GM19397 (cell line): ENCODE results near the gene F2RL3.
"Not testable (repeated sequence)": the region's sequence is repeated elsewhere in the genome, so short reads cannot be mapped to it uniquely, and the experiment has no call there.

Experiments used
- ATAC-seq: cut with Tn5 transposase; IDR thresholded peaks from one replicate; pipeline ENCODE4 v1.9.1; 2021; ENCODE audit warnings: mild to moderate bottlenecking, moderate library complexity; ENCODE audit not compliant: unreplicated experiment

F2RL3 gene

DNA sequence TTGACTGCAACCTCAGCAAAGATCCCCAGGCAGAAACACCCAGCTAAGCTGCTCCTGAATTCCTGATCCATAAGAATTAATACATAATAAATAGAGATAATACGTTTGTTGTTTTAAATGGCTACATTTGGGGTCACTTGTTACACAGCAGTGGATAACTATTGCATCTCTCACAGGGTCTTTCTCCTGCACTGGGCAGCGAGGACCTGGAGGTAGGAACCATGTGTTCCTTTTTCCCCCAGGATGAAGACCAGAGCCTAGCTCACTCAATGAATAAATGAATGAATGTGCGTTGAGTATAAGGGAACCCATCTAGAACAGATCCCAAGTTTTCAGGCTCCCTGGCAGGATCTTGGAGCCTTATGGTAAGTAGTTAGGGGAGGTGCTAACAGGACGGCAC, 30.7 kb downstream of the F2RL3 start:
- ATAC-seq: no peak

GRCh38 chr19:16920816-16921529, 32.2 kb downstream of the F2RL3 start:
- ATAC-seq: no peak

DNA sequence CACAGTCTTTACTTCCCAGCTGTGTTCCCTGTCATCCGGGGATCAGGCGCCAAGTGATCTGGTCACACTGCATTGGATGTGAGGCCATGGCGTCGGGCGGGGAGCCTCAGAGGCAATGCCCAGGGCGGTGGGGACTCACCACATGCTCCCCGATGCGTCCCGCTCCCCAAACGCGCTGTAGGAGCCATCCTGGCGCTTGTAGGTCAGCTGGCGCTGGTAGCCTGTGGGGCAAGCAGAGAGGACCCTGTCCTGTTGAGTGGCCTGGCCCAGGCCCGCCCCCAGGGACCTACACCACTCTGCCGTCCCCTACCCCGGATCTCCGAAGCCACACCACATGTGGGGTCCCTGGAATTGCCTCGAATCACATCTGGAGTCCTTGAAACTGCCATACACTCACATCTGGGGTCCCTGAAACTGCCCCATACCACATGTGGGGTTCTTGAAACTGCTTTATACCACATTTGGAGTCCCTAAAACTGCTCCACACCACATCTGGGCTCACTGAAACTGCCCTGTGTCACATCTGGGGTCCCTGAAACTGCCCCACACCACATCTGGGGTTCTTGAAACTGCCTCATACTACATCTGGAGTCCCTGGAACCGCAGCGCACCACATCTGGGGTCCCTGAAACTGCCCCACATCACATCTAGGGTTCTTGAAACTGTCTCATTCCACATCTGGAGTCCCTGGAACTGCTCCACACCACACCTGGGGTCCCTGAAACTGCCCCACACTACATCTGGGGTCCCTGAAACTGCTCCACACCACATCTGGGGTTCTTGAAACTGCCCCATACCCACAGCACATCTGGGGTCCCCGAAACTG, 33.2 kb downstream of the F2RL3 start:
- no peak for ATAC-seq

- no peak for ATAC-seq
Measured at GRCh38 chr19:16922592-16922934, 33.8 kb downstream of the F2RL3 start.

DNA sequence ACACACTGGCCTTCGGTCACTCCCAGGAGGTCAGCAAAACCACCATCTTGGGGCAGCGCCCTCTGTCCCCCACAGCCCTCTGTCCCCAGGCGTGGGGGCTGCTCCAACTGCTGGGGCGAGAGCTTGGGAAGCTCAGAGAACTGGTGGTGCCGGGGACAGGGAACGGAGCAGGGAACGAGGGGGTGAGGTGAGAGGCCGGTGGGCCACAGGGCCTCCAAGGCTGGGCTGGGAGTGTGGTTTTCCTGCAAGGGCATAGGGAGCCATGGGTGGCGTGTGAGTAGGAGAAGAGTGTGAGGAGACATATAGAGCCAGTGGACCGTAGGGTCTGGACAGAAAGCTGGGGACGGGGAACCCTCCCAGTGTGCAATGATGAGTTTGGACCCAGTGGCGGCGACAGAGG, 34.1 kb downstream of the F2RL3 start:
- no peak for ATAC-seq

GRCh38 chr19:16927883-16928282, 39.1 kb downstream of the F2RL3 start:
- ATAC-seq: no peak

DNA sequence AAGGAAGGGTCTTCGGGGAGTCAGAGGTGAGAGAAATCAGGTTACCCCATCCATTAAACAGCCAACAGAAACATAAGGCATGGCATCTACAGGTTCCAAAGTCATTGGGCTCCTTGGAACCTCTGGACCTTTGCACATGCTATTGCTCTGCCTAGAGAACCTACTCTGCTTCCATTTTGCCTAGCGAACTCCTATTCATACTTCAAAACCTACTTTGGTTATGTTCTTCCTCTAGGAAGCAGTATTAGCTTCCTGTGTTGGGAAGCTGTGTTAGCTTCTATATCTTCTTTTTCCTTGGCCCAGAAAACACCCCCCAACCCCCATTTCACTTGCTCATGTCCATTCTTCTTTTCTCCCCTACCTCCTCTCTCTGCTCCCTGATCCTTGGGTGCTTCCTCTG, 39.6 kb downstream of the F2RL3 start:
- no peak for ATAC-seq

- ATAC-seq: no peak
Measured at GRCh38 chr19:16928916-16929315, 40.1 kb downstream of the F2RL3 start.

DNA sequence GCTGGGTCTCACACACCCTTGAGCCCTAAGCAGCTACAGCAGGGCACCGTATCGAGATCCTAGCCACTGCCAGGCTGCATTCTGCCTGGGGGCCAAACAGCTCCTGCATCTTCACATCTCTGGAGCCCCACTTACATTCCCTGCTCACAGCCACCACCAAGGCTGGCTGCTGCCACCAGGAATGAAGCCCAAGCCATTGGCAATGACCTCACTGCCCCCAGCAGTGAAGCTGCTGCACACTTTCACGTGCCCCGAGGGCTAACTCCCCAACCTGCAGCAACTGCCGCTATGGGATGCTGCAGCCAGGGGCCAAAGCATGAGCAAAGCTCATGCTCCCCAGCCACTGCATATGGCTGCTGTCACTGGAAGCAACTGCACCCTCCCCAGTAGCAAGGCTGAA, 42.0 kb downstream of the F2RL3 start:
- ATAC-seq: no peak

GRCh38 chr19:16931306-16931705, 42.5 kb downstream of the F2RL3 start:
- no peak for ATAC-seq

DNA sequence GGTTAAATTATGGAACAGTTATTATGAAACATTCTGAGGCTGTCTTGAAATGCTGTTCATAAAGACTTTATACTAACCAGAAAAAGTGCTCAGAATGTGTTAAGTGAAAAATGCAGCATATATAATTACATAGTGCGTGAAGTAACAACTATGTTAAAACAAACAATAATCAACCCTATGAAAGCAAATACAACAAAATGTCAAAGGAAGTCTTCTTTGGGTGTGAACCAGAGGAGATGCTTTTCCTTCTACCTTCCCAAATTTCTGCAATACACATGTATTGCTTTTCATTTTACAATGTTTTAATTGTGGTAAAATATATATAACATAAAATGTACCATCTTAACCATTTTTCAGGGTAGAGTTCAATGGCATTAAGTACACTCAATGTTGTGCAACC, 45.7 kb downstream of the F2RL3 start:
- no peak for ATAC-seq

DNA sequence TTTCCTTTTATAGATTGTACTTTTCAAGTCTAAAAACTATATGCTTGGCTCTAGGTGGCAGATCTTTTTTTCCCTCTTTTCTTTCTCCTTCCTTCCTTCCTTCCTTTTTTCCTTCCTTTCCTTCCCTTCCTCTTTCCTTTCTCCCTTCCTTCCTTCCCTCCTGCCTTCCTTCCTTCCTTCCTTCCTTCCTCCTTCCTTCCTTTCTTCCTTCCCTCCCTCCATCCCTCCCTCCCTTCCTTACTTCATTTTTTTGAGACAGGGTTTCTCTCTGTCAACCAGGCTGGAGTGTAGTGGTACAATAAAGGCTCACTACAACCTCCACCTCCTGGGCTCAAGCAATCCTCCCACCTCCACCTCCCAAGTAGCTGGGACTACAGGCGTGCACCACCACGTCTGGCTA, 48.1 kb downstream of the F2RL3 start:
- ATAC-seq: no peak

- not testable (repeated sequence) for ATAC-seq
Measured at GRCh38 chr19:16937796-16938195, 49.0 kb downstream of the F2RL3 start.

DNA sequence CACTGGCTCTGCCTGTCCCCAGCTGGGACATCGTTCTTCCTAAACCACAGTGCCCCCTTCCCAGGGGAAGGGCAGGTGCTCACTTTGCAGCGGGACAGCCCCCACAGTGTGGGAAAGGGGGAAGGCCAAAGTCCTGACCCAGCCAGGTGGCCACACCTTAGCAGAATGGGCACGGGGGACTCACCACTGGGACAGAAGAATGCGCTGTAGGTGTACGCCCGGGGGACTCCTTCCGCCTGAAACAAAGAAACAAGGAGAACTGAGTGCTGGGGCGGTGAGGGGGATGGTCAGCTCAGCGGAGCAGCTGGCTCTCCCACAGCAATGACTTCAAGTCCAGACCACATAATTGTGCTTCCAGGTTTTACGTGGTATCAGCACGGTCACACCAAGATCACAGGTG, 49.4 kb downstream of the F2RL3 start:
- no peak for ATAC-seq

DNA sequence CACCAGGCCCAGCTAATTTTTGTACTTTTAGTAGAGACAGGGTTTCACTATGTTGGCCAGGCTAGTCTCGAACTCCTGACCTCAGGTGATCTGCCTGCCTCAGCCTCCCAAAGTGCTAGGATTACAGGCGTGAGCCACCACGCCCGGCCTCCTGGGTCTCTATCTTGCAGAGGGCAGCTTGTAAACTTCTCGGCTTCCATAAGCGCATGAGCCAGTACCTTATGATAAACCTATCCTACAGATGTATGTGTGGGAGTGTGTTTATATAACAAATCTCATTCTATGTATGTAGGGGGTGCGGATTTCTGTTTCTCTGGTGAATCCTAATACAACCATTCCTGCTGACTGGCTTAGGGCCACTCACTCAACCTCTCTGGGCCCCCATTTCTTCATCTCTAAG, 51.3 kb downstream of the F2RL3 start:
- not testable (repeated sequence) for ATAC-seq

- no peak for ATAC-seq
Measured at GRCh38 chr19:16940626-16941025, 51.8 kb downstream of the F2RL3 start.
